HG03108 (cell line): ENCODE measurements around the gene TMEM182.
A peak's percentile ranks its signal among the peaks of the same experiment; 100 is the strongest.

Source experiments
- ATAC-seq: cut with Tn5 transposase; IDR thresholded peaks from one replicate; pipeline ENCODE4 v1.9.1; 2021; ENCODE audit warnings: moderate library complexity; ENCODE audit not compliant: unreplicated experiment

TMEM182 gene

DNA sequence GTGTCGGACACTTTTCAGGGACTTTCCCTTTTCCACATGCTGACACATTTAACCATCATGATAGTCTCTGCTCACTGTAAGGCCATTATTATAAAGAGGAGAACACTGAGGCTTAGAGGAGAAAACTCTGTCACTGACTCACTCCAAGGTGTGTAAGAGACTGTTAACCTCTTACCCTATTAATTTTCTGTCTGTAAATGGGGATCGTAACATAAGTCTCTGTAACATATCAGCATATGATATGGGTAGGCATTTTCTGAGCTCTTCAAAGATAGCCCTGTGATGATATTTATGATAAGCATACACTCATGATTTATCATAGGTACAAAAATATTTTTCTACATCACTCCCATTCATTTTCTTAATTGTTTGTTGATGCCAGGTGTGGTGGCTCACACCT is 36.4 kb downstream of the TMEM182 start:
- ATAC-seq = no peak

DNA sequence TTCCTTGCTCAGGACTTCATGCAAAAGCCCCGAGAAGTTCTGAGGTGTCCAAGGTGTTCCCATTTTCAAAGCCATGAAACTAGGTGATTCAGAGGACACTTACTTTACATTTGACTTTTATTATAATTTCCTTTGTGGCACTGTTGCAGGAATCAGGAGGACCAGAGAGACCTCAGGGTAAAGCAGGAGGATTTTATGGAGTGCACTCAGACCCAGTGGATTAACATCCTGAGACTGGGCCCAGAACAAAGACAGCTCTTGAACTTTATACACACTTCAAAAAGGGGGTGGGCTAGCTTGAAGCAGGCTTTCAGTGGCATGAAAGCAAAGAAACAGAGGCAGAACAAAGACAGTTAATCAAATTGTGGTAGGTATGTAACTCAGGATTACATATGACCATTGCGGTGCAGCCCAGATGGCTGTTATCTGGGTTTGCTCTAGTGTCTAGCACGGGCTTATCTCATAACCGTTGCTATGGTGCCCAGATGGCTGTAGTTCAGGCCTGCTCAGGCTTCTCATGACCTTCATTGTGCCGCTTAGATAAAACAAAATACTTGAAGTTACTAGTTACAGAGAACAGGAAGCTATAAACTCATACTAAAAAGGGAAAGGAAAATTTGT is 39.4 kb downstream of the TMEM182 start:
- no peak for ATAC-seq

DNA sequence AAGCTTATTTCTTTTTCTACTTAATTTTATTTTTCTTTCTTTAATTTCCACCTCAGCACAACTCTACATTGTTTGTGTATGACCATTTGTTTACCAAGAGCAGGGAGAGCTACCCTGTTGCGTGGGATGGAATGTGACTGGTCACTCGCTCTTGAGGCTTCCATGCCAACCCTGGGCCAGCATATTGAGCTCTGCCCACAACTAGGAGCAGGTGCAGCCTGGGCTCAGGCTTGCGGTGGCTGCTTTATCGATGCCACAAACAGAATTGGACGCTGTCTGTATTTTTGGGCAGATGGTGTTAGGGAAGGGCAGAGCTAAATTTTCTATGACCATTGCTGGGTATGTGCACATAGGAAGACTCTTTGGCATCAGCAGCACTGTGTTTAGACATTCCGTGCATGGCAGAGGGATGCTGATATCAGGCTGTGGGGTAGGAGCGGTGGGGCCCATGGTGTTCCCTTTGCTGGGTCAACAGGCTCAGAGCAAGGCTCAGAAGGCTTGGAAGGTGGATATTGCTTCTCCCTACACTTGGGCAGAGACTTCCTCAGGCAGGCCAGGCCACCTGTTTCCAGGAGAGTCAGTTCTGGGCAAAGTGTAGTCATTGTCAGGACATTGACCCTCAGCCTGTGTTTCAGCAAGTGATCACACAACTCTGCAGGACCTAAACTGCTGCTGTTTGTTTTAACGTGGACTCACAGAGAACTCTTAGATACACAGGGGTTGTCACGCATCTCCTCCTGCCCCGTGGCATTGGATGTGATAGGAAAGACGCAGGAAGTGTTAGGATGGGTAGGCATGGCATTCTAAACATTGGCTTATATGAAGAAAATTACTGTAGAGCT is 40.2 kb downstream of the TMEM182 start:
- ATAC-seq = no peak

DNA sequence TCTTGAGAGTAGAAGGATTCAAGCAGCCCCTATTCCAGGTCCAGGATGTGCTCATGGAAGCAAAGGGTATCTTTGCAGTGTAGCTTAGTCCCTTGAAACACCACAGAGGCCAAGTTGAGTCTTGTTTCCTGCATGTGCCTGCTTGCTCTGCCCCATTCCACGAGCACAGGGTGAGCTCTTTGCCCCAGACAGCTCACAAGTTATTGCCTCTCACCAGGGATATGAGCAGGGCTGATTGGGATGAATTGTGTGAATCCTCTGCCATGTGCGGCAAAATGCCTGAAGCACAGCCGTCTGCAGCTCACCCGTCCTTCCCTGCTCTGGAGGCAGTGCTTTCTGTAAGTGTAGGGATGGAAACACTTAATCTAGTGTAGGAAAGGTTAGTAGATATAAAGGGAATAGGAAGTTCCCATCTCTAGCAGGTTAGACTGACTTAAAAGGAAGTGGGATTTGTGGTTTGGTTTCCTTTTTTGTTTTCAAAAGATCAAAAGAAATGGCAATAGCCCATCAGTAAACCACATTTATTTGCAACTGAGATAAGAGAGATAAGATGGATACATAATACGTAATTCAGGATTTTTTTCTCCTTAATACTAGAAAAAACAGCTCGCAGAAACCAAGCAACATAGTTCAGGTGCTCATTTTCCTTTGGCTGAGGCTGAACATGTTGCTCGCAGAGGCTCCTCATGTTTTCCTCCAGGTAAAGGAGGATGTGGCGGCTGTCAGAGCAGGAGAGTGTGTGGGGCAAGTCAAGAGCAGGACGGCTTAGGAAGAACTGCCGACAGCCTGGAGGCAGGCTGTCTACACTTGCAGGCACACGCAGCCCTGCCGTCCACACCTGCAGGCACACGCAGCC is 41.4 kb downstream of the TMEM182 start:
- ATAC-seq = no peak

DNA sequence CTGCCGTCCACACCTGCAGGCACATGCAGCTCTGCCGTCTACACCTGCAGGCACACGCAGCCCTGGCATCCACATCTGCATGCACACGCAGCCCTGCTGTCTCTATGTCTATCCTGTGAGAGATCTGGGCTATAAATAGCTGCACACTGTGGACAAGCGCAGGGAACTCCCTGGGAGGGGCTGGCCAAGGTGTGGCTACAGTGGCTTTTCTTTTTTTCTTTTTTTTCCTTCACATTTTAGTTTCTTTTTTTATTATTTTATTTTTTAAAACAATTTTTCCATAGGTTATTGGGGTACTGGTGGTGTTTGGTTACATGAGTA is 42.0 kb downstream of the TMEM182 start:
- no peak for ATAC-seq

DNA sequence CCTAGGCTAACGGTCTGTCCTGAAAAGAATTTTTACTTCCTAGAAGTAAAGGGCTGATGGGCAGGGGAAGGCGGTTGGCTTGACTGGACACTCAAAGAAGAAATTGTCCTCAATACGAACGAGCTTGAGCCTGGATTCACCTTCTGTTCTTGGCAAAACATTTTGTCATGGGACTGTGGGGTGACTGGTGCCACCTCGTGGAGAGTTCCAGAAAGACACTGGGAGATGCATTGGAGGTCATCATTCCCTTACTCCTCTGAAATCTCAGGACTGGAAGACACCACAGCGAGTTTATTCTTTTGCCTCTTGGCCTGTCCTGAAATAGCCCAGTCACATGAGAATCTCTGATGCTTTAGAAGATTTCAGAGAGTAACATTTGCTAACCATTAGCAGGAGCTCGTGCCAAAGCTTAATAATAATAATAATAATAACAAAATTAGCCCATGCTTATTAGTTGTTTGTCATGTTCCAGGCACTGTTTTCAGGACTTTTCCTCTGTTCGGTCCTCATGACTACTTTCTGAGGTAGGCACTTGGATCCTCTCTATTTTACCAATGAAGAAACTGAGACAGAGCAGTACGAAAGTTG is 44.5 kb downstream of the TMEM182 start:
- ATAC-seq = peak; percentile 73

DNA sequence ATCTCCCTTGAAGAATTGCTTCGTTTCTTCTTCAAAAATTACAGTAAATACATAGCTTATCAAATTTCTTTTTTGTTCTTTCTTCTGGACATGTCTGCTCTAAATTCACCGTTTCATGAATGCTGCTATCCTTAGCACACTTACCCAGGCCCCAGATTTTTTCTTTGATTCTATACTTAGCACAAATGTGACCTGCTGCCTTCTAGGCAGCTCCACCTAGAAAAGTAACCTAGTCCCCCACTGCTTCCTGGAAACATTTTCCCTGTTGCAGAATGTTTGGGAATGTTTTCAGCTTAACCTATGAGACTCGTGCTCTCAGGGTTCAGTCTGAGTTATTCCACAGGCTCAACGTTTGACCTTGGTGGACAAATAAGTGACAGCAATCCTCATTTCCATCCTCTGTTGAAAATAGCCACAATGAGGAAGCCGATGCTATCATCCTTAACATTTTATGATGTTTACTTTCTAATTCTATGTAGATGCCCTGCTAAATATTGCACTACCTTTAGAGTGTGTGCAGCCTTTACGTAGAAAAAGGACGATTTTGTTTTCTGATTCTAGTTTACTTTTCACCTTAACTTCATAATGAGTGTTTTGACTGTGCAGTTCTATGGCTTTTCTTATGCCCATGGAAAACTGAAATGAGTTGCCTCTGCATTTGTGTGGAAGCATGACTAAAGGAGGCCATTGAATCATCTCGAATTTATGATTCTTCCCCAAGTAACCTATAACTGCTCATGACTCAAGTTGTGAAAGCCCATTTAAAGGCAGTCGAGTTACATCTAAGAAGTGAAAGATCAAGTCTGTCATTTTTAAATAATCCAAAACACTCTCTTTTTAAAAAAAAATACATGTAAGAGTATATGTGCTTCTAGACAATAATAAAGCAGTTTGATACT is 47.7 kb downstream of the TMEM182 start:
- ATAC-seq = no peak

DNA sequence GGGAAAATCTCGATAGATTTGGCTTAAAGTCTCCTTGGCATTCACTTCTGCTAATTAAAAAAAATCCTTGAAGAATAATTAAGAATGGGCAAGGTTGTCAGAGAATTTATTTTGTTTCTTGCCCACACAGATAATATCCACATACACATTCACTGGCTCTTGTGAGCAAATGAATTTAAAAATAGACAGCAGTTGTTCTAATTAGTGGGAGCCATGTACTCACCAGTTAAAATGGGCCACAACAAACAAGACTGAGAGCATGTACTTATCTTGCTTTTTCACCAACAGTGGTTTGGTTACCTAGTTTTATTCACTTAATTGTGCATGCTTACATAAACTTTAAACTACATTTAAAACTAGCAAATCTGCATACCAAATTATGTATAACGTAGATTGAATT is 53.5 kb downstream of the TMEM182 start:
- ATAC-seq = no peak

DNA sequence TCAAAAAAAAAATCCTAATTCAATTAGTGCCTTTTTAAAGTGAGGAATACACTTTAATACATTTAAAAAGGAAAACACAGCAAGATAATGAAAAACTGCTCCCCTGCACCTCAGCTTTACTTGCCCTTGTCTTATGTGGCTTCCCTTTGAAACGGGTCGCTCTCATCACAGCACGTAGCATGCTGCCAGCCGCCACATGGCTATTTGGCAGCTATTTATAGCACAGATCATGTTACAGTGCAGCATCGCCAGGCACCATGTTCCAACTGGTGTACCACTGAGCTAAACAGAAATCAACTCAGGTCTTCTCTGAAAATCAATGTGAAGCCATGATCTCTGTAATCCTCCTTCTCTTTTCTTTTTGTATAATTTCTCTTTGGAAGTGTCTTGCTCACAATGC is 65.1 kb downstream of the TMEM182 start:
- ATAC-seq = no peak

DNA sequence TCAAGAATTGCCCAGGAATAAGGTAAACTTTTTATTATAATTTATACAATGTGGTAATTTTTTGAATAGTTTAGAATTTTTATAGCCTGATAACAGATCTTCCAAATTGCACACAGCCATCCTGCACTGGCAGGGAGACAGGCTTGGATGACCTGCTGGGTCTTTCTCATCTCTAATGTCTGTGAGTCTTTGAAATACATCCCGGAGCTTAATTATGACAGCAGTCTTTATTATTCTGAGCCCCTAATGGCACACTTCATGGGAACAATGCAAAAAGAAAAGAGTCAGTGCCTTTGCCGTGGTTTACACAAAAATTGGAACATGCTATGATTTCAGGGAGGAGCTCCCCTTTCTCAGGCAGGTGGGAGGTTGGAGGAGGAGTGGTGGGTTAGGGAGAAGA is 71.0 kb downstream of the TMEM182 start:
- ATAC-seq = no peak

DNA sequence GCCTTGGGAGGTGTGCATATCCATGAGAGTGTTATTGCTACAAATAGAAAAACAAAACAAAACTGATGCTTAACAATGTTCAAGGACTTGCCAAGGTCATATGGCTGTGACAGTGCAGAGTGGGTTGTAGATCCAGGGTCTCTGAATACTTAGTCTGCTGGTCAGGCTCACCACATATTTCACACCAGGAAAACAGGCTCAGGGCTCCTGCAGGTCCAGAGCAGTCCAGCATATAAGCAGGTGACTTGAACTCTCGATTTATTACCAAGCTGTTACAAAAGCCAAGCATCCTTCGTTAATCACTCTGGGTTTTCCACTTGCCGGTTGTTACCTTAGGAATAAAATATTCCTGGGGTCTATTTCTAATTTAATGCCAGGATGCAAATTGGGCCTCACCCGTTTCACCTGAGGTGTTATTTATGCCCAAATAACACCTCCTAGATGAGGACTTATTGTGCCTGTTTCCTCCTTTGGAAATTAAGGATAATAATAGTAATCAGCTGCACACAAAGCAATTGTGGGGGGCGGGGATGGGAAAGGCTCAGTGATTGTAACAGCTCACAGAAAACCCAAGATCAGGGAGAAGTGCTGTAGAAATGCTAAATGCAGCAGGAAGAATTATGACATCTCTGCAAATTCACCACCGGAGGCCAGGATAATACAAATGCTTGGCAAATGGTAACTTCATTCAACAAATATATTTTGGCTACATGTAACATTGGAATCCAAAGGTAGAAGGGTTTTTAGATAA is 72.9 kb downstream of the TMEM182 start:
- ATAC-seq = no peak

DNA sequence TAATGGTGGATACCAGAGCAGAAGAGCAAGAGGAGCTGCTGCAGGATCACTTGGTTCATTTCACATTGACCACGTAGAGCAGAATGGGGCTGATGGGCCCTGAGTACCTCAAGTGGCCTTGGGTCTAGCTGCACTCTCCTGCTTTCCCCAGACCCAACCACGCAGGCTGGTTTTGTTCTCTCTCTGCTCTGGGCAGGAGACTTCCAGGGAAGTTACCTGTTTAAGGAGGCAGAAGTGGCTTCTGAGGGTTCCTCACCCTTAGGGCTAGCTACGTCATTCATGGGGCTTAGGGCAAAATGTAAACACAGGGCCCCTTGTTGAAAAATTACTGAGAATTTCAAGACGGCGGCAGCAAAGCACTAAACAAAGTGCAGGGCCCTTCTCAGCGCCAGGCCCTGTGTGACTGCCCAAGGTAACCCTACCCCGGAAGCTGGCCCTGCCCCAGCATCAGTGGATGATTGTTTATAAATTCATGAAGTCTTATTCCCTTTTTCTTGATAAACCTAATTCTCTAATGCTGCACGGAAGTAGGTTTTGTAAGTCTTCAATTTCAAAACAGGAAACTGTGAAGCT is 75.9 kb downstream of the TMEM182 start:
- no peak for ATAC-seq

DNA sequence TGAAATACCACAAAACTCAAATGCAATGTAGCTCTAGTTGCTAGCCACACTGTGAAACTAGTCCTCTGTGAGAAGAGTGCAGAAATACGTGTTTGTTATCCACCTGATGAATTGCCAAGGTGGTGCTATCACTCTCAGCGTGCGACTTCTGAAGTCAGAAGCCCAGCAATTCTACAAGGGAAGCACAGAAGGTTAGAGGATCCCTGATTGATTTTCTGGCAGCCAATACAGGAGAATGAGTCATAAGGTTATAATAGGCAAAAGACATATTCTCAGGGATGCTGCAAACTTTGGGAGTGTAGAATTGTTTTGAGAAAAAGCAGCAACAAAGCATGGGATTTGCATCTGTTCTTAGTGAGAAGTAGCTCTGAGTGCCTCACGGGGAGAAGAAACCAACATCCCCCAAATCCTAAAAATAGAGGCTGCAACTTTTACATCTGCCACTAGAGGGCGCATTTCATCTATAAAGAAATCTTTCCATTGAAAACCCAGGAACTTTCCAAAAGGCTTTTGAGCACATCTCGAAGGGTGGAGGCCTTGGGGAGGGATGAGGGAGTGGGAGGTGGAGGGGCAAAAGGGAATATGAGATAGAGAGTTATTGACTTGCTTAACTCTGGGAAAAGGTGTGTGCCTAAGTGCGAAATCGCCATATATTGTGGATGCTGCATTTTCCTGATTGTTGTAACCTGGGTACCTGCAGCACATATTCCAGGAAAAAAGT is 78.0 kb downstream of the TMEM182 start:
- no peak for ATAC-seq

DNA sequence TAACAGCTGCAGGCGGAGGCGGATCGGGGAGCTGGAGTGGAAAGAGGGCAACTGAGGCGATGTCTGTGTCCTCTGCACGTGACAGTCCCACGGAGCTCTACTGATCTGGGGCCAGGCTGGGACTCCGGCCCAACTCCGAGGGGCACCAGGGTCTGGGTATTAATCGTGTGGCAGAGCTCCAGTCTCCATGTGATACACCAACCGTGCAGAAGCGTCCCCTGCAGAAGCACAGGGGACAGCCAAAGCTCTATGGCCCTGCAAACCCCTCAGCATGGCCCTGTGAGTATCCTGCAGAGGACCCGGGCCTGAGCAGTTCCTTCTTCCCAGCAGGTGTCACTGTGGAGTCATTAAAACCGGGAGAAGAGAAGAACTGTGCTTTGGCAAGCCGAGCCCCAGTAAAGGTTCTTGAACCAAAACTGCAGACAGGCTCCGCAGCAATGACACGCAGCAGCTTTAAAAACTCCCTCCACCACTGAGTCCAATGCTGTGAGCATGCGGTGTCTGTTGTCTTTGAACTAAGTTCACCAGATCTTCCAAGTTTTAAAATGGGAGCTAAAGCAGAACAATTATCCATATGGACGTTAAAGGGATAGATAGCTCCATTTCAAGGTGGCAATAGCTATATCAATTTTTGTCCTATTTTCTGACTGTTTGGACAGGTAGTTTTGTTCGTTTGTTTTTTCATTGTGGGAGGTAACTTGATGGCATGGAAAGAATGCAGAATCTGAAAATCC is 79.4 kb downstream of the TMEM182 start:
- no peak for ATAC-seq

DNA sequence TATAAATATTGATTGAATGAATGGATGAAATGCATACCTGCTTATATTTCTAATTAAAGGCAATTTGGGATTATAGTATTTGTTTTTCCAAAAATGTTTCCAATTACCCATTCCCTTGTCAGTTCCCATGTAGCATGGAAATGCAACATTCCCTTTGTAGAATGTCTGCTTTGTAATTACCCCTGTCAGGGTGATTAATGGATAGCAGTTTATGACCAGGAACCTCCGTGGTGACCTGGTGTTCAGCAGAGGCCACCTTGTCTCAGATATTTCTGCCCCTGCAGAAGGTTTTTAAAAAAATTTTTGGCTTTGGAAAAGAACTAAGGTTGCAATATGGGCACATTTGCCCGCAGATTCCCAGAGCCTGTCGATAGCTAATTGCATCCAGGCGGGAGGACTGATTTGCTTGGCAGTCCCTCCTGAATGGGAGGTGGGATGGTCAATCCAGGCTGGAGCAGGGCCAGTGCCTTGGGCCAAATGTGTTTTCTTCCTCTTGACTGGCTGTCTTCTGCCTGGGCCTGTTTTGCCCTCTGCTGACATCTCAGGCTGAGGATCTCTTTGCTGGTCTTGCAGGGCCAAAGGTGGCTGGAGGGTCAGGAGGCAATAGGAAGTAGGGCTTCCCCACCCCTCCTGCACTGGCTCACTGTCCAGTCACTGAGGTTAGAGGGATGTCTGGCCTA is 82.1 kb downstream of the TMEM182 start:
- ATAC-seq = no peak

DNA sequence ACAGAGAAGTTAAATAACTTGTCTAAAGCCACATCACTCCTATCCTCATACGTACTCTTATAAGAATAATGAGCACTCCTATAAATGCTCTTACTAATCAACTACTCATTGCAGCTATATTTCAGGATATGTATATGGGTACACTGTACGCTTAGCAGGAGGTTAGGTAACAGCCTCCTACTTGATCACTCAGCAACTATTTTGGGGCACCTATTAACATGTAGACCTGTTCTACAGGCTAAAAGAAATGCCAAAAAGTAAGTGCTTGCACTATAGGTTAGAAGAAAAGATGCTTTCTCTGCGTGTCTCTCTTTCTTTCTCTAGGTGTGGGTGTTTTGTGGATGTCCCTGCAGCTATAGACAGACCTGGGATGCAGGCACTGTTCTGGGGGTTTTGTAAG is 83.1 kb downstream of the TMEM182 start:
- no peak for ATAC-seq

DNA sequence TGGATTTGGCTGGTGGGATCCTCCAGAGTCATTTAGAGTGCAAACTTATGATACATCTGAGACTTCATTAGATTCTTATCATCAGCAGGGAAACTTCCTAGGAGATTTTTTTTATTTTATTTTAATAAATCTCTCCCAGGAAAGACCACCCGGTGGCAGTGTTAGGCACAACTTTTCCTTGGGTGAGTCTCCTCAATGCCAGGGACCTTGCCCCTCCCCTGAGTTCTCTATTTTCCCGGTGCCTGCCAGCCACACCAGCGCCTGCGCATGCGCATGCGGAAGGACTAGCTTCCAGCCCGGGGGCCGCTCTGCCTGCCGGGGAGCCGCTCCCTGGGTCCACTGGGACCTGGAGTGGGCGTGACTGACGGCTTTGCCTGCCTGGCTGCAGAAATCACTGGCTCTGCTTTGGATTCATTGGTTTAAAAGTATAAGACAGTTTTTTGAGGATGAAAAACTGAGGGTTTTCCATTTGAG is 86.6 kb downstream of the TMEM182 start:
- ATAC-seq = no peak
